ENCODE data around the gene FOXL2NB. TPM values are rescaled to one million over a fixed set of nuclear protein-coding genes. Genes with fewer than 3 reads are reported as not detected.

The FOXL2NB gene
- total RNA-seq, 4 donors from 2014 or later = not detected

DNA sequence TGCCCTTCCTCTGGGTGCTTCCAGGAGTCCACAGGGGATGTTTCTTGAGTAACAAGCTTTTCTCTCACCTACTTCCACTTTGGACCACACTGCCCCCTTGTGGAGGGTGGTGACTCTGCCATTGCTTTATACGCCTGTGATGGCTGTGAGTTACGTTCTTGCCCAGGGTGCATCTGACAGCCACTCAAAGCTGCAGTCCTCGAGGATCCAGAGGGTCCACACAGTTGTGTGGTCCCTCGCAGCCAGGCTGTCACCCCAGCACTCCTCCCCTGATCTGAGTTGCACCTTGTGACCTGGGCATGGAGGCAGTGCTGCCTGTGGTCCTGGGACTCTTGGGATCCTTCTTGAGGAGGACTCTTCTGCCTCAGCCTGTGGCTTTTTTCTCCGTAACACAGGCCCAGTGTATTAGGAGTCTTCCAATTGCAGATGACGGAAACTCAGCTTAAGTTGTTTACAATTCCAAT lies 23.5 kb upstream of the FOXL2NB start:
- intact Hi-C loops (cut with DNase I) = loop anchor here (10.0 kb wide), 1 partner anchor 599 kb away; the partner anchor contains the start of gene NME9

DNA sequence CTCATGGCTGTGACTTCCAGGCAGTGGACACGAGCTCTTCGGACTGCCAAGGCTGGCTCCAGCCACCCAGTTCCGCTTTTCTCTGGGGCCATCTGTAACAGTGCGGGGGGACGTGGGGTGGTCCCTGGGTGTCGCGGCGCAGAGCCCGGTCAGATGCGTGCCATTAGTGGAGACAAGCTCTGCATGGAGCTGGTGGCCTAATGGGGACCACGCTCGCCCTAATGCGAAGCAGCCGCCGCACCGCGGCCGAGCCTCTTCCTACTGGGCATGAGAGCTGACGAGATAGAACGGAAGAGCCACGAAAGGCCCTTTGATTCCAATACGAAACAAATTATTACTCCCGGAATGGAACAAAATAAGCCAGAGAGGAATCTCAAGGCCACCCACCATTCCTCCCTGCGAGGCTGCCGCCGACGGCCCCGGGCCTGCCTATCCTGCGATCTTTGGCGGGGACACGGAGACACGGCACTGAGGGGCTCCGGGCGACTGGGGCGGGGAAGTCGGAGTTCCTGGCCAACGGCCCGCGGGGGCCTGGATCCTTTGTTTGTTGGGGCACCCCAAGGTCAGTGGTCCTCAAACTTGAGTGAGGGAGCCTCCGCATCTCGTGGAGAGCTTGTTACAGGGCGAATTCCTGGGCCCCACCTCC lies 18.2 kb upstream of the FOXL2NB start:
- Histone ChIP-seq H3K36me3 (no peaks in the 10 kb centered on the region), H3K4me3 (replicated peaks in 1 of 3) (no peak overlapping the region), H3K27ac (no peak overlapping the region), H3K9me3 (no peaks in the 10 kb centered on the region), H3K27me3 (no peaks in the 10 kb centered on the region), H3K4me1 (peaks cover 3 to 7% of the 10 kb centered on the region in 2 donors)
- DNase-seq = no peak
- 93 to 98% methylated on average over 36 of the region's 42 CpGs for WGBS, 2 donors
- intact Hi-C loops (cut with DNase I) = loop anchor here (5.0 to 10.0 kb wide), 2 partner anchors 512 to 604 kb away; partner anchors contain the start of gene NME9
- TF ChIP-seq, protein P1, sequence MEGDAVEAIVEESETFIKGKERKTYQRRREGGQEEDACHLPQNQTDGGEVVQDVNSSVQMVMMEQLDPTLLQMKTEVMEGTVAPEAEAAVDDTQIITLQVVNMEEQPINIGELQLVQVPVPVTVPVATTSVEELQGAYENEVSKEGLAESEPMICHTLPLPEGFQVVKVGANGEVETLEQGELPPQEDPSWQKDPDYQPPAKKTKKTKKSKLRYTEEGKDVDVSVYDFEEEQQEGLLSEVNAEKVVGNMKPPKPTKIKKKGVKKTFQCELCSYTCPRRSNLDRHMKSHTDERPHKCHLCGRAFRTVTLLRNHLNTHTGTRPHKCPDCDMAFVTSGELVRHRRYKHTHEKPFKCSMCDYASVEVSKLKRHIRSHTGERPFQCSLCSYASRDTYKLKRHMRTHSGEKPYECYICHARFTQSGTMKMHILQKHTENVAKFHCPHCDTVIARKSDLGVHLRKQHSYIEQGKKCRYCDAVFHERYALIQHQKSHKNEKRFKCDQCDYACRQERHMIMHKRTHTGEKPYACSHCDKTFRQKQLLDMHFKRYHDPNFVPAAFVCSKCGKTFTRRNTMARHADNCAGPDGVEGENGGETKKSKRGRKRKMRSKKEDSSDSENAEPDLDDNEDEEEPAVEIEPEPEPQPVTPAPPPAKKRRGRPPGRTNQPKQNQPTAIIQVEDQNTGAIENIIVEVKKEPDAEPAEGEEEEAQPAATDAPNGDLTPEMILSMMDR (IDR thresholded peaks at IDR 0.05) = no peak
- TF ChIP-seq POLR2A (IDR thresholded peaks at IDR 0.05) = no peak

More for the DNA sequence above, 23.5 kb upstream of the FOXL2NB start:
- TF ChIP-seq POLR2A (IDR thresholded peaks at IDR 0.05) = no peak
- TF ChIP-seq, protein P1 (IDR thresholded peaks at IDR 0.05) = peak; percentile 78 to 89 (median 84)
- Histone ChIP-seq H3K27ac (no peak overlapping the region), H3K36me3 (no peaks in the 10 kb centered on the region), H3K27me3 (no peaks in the 10 kb centered on the region), H3K4me3 (replicated peaks in 1 of 3) (no peak overlapping the region), H3K4me1 (peaks cover 6 to 20% of the 10 kb centered on the region in 2 donors), H3K9me3 (no peaks in the 10 kb centered on the region)
- 31 to 39% methylated on average over 4 to 6 of the region's 6 CpGs for WGBS, 2 donors
- peak; percentile 85 to 92 for DNase-seq

DNA sequence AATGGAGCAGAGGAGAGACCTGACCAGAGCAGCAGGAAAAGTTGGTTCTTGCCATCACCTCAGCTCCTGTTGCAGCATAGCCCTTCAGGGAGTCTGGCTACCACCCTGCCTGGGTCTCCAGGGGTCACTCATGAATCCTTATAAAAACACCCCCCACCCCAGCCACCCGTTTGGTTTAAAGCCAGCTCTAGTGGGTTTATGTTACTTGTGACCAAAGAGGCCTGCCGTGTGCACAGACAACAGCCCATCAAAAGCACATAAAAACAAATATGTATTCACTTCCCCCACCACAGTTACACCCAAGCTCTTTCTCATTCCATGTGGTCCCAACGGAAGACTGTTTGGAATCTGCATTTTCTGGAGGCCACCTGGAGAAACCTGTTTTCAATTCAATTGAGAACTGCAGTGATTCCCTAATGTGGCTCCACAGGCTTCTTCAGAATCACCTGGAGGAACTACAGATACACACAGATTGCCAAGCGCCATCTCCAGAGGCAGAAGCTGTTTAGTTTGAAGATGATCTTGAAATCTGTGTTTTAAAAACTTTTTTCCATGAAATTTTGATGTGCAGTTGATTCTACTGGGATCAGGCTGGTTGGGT lies 13.8 kb upstream of the FOXL2NB start:
- H3K27me3 ChIP-seq = peaks cover 18% of the 10 kb centered on the region
- H3K9me3 ChIP-seq = no peaks in the 10 kb centered on the region
- WGBS, 2 donors = 60 to 81% methylated on average over 4 of the region's 4 CpGs
- DNase-seq = no peak
- intact Hi-C loops (cut with DNase I) = no loop called here
- H3K4me1 ChIP-seq = peaks cover 22 to 35% of the 10 kb centered on the region in 2 donors
- no peaks in the 10 kb centered on the region for H3K36me3 ChIP-seq
- no peak overlapping the region for H3K27ac ChIP-seq
- TF ChIP-seq, protein P1 (IDR thresholded peaks at IDR 0.05) = no peak
- TF ChIP-seq POLR2A (IDR thresholded peaks at IDR 0.05) = no peak
- H3K4me3 ChIP-seq (replicated peaks in 1 of 3) = no peak overlapping the region

DNA sequence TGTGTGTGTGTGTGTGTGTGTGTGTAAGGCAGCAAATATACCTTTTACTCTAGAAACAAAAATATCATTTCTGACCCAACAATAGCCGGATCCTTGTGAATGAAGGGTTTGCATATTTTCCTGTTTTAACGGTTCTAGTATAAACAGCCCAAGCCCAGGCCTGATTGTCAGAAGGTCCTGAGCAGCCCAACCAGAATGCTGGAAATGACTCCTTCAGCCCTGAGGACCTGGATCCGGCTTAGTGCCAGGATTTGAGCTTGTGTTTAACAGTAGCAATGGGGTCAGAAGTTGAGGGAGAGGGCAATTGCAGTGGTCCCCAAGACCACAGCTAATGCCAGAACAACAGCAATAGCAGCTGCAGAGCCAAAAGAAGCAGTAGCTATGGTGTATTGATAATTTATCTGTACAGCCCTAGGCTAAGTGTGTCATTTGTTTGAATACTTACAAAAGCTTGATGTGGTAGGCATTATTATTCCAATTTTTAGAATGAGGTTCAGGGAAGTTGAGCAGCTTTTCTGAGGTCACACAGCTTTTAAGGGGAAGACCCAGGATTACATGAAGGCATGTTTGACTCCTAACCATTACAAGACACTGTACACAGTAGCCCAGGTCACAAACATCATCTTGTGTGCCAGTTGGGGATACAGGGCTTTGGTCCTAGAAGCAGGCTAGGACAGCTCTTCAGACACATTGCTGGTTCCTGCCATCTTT lies 12.9 kb upstream of the FOXL2NB start:
- no peaks in the 10 kb centered on the region for H3K36me3 ChIP-seq
- H3K4me3 ChIP-seq (replicated peaks in 1 of 3) = no peak overlapping the region
- peak; percentile 71 to 75 for DNase-seq
- peaks cover 31 to 43% of the 10 kb centered on the region in 2 donors for H3K4me1 ChIP-seq
- WGBS, 2 donors = 27% methylated on average over 3 of the region's 3 CpGs
- H3K9me3 ChIP-seq = no peaks in the 10 kb centered on the region
- H3K27me3 ChIP-seq = peaks cover 28% of the 10 kb centered on the region
- TF ChIP-seq, protein P1 (IDR thresholded peaks at IDR 0.05) = no peak
- no peak for TF ChIP-seq POLR2A (IDR thresholded peaks at IDR 0.05)
- H3K27ac ChIP-seq = no peak overlapping the region
- intact Hi-C loops (cut with DNase I) = no loop called here
